ENCODE data around the gene DIPK1C.

- TF ChIP-seq CTCF (IDR thresholded peaks at IDR 0.05) (no peak), ZFX (IDR thresholded peaks at IDR 0.05; ENCODE audit: borderline replicate concordance) (no peak)
Measured at GRCh38 chr18:74419761-74420160, 37.3 kb downstream of the DIPK1C start.

Measured in 22Rv1 (cell line).